K562 (cell line): Measurements from ENCODE around the gene VPS13D. TPM values are rescaled to one million over a fixed set of nuclear protein-coding genes. Genes with fewer than 3 reads are reported as not detected.

Source experiments
- CEBPB ChIP-seq: fragments of 450-650 bp; IDR thresholded peaks from 2 replicates; pipeline ENCODE4 v1.6.1; 2016; ENCODE audit warnings: missing genetic modification characterization, missing compliant biosample characterization
- CEBPG ChIP-seq, 3 experiments: fragments of 200-800 bp in 1 of 3; sonication (Bioruptor generic) in 1 of 3; sonication (generic) in 1 of 3; formaldehyde crosslinking in 1 of 3; IDR thresholded peaks in 2 of 3; conservative IDR thresholded peaks in 1 of 3; 2 replicates each; pipeline versions ENCODE4 v1.6.1 to v1.8.0; 2016 to 2022; ENCODE audit warnings: missing compliant biosample characterization in 2 of 3, missing genetic modification characterization in 2 of 3, mild to moderate bottlenecking in 1 of 3, missing genetic modification reagents in 1 of 3
- ILF3 ChIP-seq: fragments of 450-650 bp; IDR thresholded peaks from 2 replicates; pipeline ENCODE4 v1.6.1; 2018; ENCODE audit warnings: antibody characterized with exemption, mild to moderate bottlenecking, moderate library complexity, borderline replicate concordance
- KAT2B ChIP-seq: IDR thresholded peaks from one replicate; pipeline ENCODE4 v1.6.1; 2012; ENCODE audit warnings: low read depth, mild to moderate bottlenecking, control low read depth, inconsistent platforms, low read length, moderate library complexity
- KLF10 ChIP-seq: fragments of 250-450 bp; sonication (Bioruptor Pico); IDR thresholded peaks from 2 replicates; pipeline ENCODE4 v1.6.1; 2021; ENCODE audit warnings: matching md5 sums
- NFE2L1 ChIP-seq: fragments of 450-650 bp; IDR thresholded peaks from 2 replicates; pipeline ENCODE4 v1.6.1; 2016; ENCODE audit warnings: missing genetic modification characterization, low read depth, mild to moderate bottlenecking, missing compliant biosample characterization, moderate library complexity, borderline replicate concordance
- SMAD4 ChIP-seq: fragments of 250-450 bp; sonication (Bioruptor Pico); conservative IDR thresholded peaks from 2 replicates; pipeline ENCODE4 v1.8.0; 2021; ENCODE audit warnings: inconsistent platforms, mild to moderate bottlenecking, moderate library complexity
- TAL1 ChIP-seq: fragments of 450-650 bp; IDR thresholded peaks from 2 replicates; pipeline ENCODE4 v1.6.1; 2016; ENCODE audit warnings: mild to moderate bottlenecking
- ZFP30 ChIP-seq: fragments of 250-450 bp; sonication (Bioruptor Pico); IDR thresholded peaks from 2 replicates; pipeline ENCODE4 v1.8.0; 2022; ENCODE audit warnings: moderate library complexity, mild to moderate bottlenecking, inconsistent platforms, borderline replicate concordance
- ZNF121 ChIP-seq: sonication (generic); formaldehyde crosslinking; conservative IDR thresholded peaks from 2 replicates; pipeline ENCODE4 v1.8.0; 2022; ENCODE audit warnings: missing genetic modification reagents
- ZNF699 ChIP-seq: fragments of 250-450 bp; sonication (Bioruptor Pico); IDR thresholded peaks from 2 replicates; pipeline ENCODE4 v1.8.0; 2021; ENCODE audit warnings: mild to moderate bottlenecking, moderate library complexity; ENCODE audit not compliant: insufficient replicate concordance
- polyA plus RNA-seq, 8 experiments: library from polyadenylated mRNA; depleted of rRNA in 4 of 8; stranded (reverse) in 5 of 8; unstranded in 3 of 8; fragments of >200 nt; fragmentation: Nextera tagmentation in 2 of 8; fragmentation: Illumina TruSeq in 1 of 8; extraction: Ambion mirVana in 2 of 8; extraction: Trizol in 1 of 8; gene quantifications; 2 replicates each; pipeline versions ENCODE4 v1.2.1 to v1.2.3, GENCODE V29; 2011 to 2014; ENCODE audit warnings: inconsistent platforms in 1 of 8, missing spikeins in 1 of 8
- total RNA-seq, 7 experiments: library from RNA; depleted of rRNA in 6 of 7; stranded (reverse); fragments of >200 nt in 6 of 7; fragmentation: Illumina TruSeq in 2 of 7; extraction: Trizol in 2 of 7; gene quantifications; 2 replicates each; pipeline versions ENCODE4 v1.2.1 to v1.2.3, GENCODE V29; 2011 to 2021; ENCODE audit warnings: low replicate concordance in 1 of 7
- TF ChIP-seq, protein P1 (sequence below): sonication (generic); formaldehyde crosslinking; IDR thresholded peaks from 2 replicates; pipeline ENCODE4 v1.8.1; 2023; ENCODE audit warnings: missing genetic modification reagents, mild to moderate bottlenecking, borderline replicate concordance

Gene VPS13D
- total and polyA plus RNA-seq, 9 of the 15 experiments (the other 6 are each of a cell fraction or from before 2014, with no cell fraction given), result 6.1 to 51.5 (median 38.5) TPM

DNA sequence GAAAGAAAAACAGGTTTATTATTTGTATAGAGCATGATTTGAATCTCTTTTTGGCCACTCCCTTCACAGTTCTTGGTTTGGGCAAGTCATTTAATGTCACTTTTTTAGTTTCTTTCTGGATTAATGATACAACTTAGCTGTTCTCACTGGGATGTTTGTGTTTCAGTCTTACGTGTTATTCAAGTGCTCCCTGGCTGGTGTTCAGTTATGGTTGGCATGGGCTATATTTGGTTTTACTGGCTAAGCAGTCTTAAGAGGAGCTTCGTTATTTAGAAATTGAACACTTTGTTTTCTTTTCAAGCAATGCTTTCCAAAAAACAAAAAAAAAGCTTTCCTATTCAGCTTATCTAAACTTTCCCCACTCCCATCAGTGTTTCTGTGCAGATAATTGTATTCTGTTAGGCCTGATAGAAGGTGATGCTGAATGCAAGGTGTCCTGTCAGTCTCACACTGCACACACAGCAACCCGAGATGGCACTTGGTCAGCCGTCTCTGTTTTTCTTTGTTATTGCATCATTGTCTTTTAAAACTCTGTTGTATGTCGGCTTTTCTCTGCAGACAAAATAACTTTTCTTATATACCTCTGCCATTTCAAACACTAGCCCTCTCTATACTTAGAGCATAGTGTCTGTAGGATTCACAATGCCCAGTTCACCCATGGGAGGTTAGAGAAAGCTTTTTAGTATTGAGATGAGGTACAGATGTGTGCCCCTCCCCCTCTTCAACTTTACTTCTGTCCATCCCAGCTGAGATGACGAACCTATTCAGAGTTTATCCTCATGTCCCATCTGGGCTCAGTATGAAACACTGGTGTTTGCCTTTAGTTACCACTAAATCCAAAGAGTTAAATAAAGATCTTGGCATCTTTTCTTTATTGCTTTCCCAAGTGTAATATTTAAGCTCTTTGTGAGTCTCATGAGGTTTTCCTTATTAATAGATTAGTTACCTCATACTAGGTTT is 80.2 kb downstream of the VPS13D start (continued):
- TF ChIP-seq CEBPG (CRISPR knock-in tag; IDR thresholded peaks at IDR 0.05) (peak; percentile 72), CEBPG (tag; conservative IDR thresholded peaks at IDR 0.05 in 1 of 2, IDR thresholded peaks at IDR 0.05 in 1 of 2) (peak; percentile 71), CEBPB (tag) (peak; percentile 52), TAL1 (peak; percentile 9; the same call in 1 of the 2 replicates), KLF10 (CRISPR knock-in tag) (no peak), KAT2B (no peak), ZNF121 (CRISPR knock-in tag) (no peak), NFE2L1 (no peak), ZNF699 (no peak), ZFP30 (CRISPR knock-in tag) (no peak), SMAD4 (CRISPR knock-in tag) (0 out of 2 replicates have a peak, but pooled peaks have one; percentile 22), ILF3 (no peak)
- TF ChIP-seq, protein P1, sequence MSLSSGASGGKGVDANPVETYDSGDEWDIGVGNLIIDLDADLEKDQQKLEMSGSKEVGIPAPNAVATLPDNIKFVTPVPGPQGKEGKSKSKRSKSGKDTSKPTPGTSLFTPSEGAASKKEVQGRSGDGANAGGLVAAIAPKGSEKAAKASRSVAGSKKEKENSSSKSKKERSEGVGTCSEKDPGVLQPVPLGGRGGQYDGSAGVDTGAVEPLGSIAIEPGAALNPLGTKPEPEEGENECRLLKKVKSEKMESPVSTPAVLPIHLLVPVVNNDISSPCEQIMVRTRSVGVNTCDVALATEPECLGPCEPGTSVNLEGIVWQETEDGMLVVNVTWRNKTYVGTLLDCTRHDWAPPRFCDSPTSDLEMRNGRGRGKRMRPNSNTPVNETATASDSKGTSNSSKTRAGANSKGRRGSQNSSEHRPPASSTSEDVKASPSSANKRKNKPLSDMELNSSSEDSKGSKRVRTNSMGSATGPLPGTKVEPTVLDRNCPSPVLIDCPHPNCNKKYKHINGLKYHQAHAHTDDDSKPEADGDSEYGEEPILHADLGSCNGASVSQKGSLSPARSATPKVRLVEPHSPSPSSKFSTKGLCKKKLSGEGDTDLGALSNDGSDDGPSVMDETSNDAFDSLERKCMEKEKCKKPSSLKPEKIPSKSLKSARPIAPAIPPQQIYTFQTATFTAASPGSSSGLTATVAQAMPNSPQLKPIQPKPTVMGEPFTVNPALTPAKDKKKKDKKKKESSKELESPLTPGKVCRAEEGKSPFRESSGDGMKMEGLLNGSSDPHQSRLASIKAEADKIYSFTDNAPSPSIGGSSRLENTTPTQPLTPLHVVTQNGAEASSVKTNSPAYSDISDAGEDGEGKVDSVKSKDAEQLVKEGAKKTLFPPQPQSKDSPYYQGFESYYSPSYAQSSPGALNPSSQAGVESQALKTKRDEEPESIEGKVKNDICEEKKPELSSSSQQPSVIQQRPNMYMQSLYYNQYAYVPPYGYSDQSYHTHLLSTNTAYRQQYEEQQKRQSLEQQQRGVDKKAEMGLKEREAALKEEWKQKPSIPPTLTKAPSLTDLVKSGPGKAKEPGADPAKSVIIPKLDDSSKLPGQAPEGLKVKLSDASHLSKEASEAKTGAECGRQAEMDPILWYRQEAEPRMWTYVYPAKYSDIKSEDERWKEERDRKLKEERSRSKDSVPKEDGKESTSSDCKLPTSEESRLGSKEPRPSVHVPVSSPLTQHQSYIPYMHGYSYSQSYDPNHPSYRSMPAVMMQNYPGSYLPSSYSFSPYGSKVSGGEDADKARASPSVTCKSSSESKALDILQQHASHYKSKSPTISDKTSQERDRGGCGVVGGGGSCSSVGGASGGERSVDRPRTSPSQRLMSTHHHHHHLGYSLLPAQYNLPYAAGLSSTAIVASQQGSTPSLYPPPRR, result no peak
- TF ChIP-seq, all 486 proteins: peak for 8
